Right lobe of liver (tissue), 6 donors: ENCODE results near the gene ARMC9. TPM values are rescaled to one million over a fixed set of nuclear protein-coding genes. Genes with fewer than 3 reads are reported as not detected.
A peak's percentile ranks its signal among the peaks of the same experiment; 100 is the strongest.

Source experiments
- ATAC-seq, 4 donors: fragments of 200-7000 bp; cut with Tn5 transposase; one replicate each; pipeline ENCODE4 v1.9.1; 2020; ENCODE audit warnings: mild to moderate bottlenecking in 4 of 4, moderate library complexity in 4 of 4
- DNase-seq, 3 donors: peaks; one replicate each; pipeline ENCODE4 v3.0.0-alpha.2; 2020
- H3K27ac ChIP-seq, 3 donors: fragments of 200-600 bp; one replicate each; pipeline ENCODE4 v1.8.0; 2022
- H3K27me3 ChIP-seq, 2 donors: fragments of 200-600 bp; one replicate each; pipeline ENCODE4 v1.8.0; 2022
- H3K36me3 ChIP-seq, 4 donors: fragments of 200-600 bp; sonication (generic) in 1 of 4; one replicate each; pipeline versions ENCODE4 v1.5.1 to v1.8.0; 2017 to 2022; ENCODE audit warnings: control low read depth in 1 of 4
- H3K4me1 ChIP-seq, 4 donors: fragments of 200-600 bp; sonication (generic) in 1 of 4; one replicate each; pipeline versions ENCODE4 v1.5.1 to v1.8.0; 2017 to 2022; ENCODE audit warnings: control low read depth in 1 of 4
- H3K4me3 ChIP-seq, 3 donors: fragments of 200-600 bp; one replicate each; pipeline ENCODE4 v1.8.0; 2022
- H3K9me3 ChIP-seq, 4 donors: fragments of 200-600 bp; sonication (generic) in 1 of 4; one replicate each; pipeline versions ENCODE4 v1.5.1 to v1.8.0; 2017 to 2022; ENCODE audit warnings: control low read depth in 1 of 4
- POLR2A ChIP-seq: fragments of 450-650 bp; IDR thresholded peaks from one replicate; pipeline ENCODE4 v1.6.1; 2017; ENCODE audit warnings: antibody characterized with exemption, mild to moderate bottlenecking
- WGBS: methylation state at CpG from one replicate; pipeline ENCODE4 v1.1.6; 2018; ENCODE audit warnings: low coverage, low lambda C conversion rate; ENCODE audit not compliant: insufficient coverage; ENCODE audit errors: missing lambda C conversion rate; 5-methylcytosine and 5-hydroxymethylcytosine counted together
- intact Hi-C, 2 donors: fragments of 100-400 bp; cut with DNase I; formaldehyde crosslinking; loops; one replicate each; pipeline versions ENCODE4 v1.11.2 to v1.14.1; 2022
- total RNA-seq, 6 experiments: library from RNA; depleted of rRNA in 2 of 6; stranded (reverse); fragments of >200 nt in 2 of 6; fragmentation: NEBNext Ultra II Directional in 3 of 6; extraction: Animal tissue kit (Norgen Biotek cat#: 25700) in 3 of 6; gene quantifications; one replicate each; pipeline versions ENCODE4 v1.1.0 to v1.2.4, GENCODE V29; 2016 to 2023
- TF ChIP-seq, protein P1 (sequence below), 4 donors: fragments of 200-600 bp in 3 of 4; fragments of 450-650 bp in 1 of 4; IDR thresholded peaks; one replicate each; pipeline versions ENCODE4 v1.5.1 to v1.8.0; 2016 to 2022; ENCODE audit warnings: antibody characterized with exemption in 4 of 4, mild to moderate bottlenecking in 2 of 4
- donor health status: DM: no; HTN: yes; CAD: no.
- donor health status: DM: no; HTN: no; CAD: no.
- donor health status: DM: no; HTN: no; CAD: no.
- donor health status: DM: no; HTN: yes; CAD: no.
- donor health status: DM: no; HTN: yes; CAD: no.

ARMC9 gene
- total RNA-seq, 6 experiments from 2014 or later = 1.5 to 7.7 (median 2.4) TPM

DNA sequence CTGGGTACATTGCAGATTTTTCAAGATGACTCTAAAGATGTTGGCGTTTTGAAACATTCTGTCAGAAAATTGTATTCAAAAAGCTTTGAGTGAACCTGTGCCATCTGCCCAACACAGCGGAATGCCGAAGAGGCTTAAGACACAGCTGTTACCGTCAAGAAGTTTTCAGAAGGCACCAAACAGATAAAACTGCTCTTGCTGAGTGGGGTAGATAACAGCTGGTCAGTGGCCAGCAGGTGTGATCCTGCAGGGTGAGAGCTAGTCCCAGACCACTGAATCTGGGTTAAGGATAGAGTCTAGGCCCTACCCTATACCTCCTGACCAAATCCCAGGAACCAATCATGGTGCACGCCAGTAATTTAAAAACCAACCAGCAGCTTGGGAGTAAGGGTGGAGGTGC lies 136.6 kb downstream of the ARMC9 start:
- ATAC-seq (no peak), DNase-seq (no peak)
- TF ChIP-seq, protein P1, sequence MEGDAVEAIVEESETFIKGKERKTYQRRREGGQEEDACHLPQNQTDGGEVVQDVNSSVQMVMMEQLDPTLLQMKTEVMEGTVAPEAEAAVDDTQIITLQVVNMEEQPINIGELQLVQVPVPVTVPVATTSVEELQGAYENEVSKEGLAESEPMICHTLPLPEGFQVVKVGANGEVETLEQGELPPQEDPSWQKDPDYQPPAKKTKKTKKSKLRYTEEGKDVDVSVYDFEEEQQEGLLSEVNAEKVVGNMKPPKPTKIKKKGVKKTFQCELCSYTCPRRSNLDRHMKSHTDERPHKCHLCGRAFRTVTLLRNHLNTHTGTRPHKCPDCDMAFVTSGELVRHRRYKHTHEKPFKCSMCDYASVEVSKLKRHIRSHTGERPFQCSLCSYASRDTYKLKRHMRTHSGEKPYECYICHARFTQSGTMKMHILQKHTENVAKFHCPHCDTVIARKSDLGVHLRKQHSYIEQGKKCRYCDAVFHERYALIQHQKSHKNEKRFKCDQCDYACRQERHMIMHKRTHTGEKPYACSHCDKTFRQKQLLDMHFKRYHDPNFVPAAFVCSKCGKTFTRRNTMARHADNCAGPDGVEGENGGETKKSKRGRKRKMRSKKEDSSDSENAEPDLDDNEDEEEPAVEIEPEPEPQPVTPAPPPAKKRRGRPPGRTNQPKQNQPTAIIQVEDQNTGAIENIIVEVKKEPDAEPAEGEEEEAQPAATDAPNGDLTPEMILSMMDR (IDR thresholded peaks at IDR 0.05) = no peak
- no peak for TF ChIP-seq POLR2A
- intact Hi-C loops = no loop called here
- Histone ChIP-seq H3K4me3 (no peak overlapping the region), H3K36me3 (no peaks in the 10 kb centered on the region), H3K4me1 (no peaks in the 10 kb centered on the region), H3K27me3 (no peaks in the 10 kb centered on the region), H3K9me3 (no peaks in the 10 kb centered on the region), H3K27ac (no peak overlapping the region)
- WGBS = 90% methylated on average over 3 of the region's 5 CpGs

DNA sequence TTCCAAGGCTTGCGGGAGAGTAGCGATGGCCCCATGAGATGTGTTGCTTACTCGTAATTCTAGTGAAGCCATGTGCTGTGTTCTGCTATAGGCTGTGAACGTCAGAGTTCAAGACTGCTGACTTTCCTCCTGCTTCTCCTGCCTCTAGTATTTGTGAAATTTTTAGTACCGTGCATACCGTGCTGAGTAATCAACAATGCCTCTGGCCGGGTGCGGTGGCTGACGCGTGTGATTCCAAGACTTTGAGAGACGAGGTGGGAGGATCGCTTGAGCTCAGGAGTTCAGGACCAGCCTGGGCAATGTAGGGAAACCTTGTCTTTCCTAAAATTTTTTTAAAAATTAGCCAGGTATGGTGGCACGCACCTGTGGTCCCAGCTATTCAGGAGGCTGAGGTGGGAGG lies 137.2 kb downstream of the ARMC9 start:
- Histone ChIP-seq H3K4me1 (no peaks in the 10 kb centered on the region), H3K27me3 (no peaks in the 10 kb centered on the region), H3K36me3 (no peaks in the 10 kb centered on the region), H3K9me3 (no peaks in the 10 kb centered on the region), H3K4me3 (no peak overlapping the region), H3K27ac (no peak overlapping the region)
- no peak for TF ChIP-seq POLR2A
- TF ChIP-seq, protein P1 (IDR thresholded peaks at IDR 0.05) = no peak
- DNase-seq = no peak
- ATAC-seq = no peak
- intact Hi-C loops = no loop called here
- WGBS = 95% methylated on average over 11 of the region's 13 CpGs

DNA sequence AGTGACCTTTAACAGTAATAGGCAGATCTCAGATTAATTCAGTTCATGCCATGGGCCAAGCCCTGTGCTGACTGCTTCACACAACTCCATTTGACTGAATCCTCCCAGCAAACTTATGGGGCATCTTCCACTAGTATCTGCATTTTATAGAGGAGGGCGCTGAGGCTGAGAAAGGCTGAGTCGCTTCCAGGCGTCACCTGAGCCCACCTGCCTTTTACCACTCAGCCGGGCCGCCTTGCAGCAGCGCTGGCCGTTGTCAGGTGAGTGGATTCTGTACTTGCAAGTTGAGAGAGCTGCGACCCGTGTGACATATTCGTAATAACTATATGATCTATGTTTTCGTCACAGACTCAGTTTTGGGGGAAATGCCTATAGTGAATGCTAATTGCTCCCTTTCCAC lies 137.8 kb downstream of the ARMC9 start:
- Histone ChIP-seq H3K4me3 (no peak overlapping the region), H3K36me3 (no peaks in the 10 kb centered on the region), H3K27ac (no peak overlapping the region), H3K4me1 (no peaks in the 10 kb centered on the region), H3K9me3 (no peaks in the 10 kb centered on the region), H3K27me3 (no peaks in the 10 kb centered on the region)
- ATAC-seq (no peak), DNase-seq (no peak)
- TF ChIP-seq, protein P1 (IDR thresholded peaks at IDR 0.05) = no peak
- TF ChIP-seq POLR2A = no peak
- WGBS = 100% methylated on average over 1 of the region's 11 CpGs
- intact Hi-C loops = no loop called here

DNA sequence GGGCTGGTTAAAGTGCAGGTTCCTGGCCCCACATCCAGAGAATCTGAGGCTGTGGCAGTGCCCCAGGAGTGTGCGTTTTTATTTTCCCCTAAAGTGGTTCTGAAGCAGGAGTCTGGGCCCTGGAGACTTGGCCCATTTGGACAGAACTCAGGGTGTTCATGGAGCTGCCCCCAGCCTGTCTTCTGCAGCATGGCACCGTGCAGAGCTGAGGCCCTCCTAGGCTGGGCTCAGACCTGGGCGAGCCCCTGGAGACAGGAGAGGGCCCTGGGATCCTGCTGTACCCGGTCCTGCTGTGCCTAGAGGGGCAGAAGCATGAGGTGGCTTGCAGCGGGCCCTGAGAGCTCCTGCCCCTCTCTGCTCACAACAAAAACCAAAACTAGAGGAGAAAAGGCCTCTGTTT lies 138.3 kb downstream of the ARMC9 start:
- intact Hi-C loops = no loop called here
- Histone ChIP-seq H3K9me3 (no peaks in the 10 kb centered on the region), H3K4me1 (no peaks in the 10 kb centered on the region), H3K27me3 (no peaks in the 10 kb centered on the region), H3K36me3 (no peaks in the 10 kb centered on the region), H3K4me3 (no peak overlapping the region), H3K27ac (no peak overlapping the region)
- ATAC-seq (peak in 1 of 4 donors; percentile 25), DNase-seq (no peak)
- TF ChIP-seq POLR2A = no peak
- TF ChIP-seq, protein P1 (IDR thresholded peaks at IDR 0.05) = no peak
- no CpG with 5 or more reads among the region's 5 CpGs for WGBS
